ES-I3 (cell line): Measurements from ENCODE around the gene YWHAH.

Source experiments
- H3K36me3 ChIP-seq: 2 replicates; pipeline ENCODE4 v1.6.1; 2013; ENCODE audit warnings: mild to moderate bottlenecking, low read length, control low read depth, moderate library complexity; ENCODE audit not compliant: insufficient read depth
- H3K4me1 ChIP-seq: 2 replicates; pipeline ENCODE4 v1.6.1; 2013; ENCODE audit warnings: mild to moderate bottlenecking, control low read depth, low read length; ENCODE audit not compliant: insufficient read depth
- H3K9ac ChIP-seq: 2 replicates; pipeline ENCODE4 v1.6.1; 2013; ENCODE audit warnings: low read depth, mild to moderate bottlenecking, low read length, moderate library complexity
- H3K9me3 ChIP-seq: 2 replicates; pipeline ENCODE4 v1.6.1; 2013; ENCODE audit warnings: mild to moderate bottlenecking, low read length, moderate library complexity; ENCODE audit not compliant: control insufficient read depth, insufficient read depth

Gene YWHAH

DNA sequence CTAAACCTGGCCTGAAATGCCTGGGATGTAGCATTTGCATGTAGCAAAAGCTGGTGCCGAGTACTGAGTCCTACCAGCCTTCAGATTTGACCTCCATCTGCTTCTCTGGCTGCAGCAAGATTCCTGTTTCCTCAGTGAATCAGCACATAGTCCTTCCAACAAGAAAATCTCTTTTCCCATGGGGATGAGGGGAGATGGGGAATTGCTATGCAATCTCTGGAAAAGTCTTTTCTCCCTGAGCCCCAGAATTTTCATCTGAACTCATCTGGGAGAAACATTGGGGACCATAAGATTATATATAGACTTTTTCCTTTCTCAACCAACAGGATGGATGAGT lies 32.0 kb upstream of the YWHAH start:
- no peaks in the 10 kb centered on the region for H3K9me3 ChIP-seq

GRCh38 chr22:31915586-31915985 lies 28.7 kb upstream of the YWHAH start:
- H3K9ac ChIP-seq, result no peak overlapping the region
- no peaks in the 10 kb centered on the region for H3K9me3 ChIP-seq
- H3K36me3 ChIP-seq, result no peaks in the 10 kb centered on the region
- H3K4me1 ChIP-seq, result peaks cover 3% of the 10 kb centered on the region; the same call in 1 of the 2 replicates

More for the DNA sequence above, 32.0 kb upstream of the YWHAH start:
- H3K9ac ChIP-seq, result no peak overlapping the region
- H3K36me3 ChIP-seq, result no peaks in the 10 kb centered on the region
- no peaks in the 10 kb centered on the region for H3K4me1 ChIP-seq

DNA sequence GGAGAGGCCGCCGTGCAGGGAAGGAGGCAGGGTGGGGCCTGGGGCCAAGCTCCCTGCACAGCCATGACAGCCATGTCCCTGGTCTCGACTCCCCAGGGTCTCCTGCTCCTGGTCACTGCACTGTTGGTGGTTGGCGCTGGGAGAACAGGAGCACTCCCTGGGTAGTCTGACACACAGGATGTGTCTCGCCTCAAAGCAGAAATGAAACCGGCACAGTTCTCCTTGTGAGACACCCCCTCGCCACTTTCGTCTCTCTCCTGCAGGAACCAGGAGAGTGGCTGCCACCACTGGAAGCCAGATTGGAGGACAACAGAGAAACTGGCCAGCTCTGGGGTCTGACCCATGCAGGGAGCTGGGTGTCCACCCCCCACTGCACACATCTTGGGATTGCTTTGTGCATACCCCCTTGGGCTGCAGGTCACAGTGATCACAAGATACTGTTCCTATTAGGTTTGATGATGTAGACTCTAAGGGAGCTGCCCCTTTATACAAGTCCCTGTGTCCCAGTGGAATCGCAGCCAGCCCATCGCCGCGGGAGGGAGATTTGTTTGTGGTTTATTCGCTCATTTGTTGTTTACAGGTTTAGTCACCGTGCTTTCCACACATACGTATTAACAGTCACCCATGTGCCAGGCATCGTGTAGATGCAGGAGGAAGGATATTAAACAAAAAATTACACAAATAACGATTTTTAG lies 27.0 kb upstream of the YWHAH start:
- Histone ChIP-seq H3K4me1 (peaks cover 3% of the 10 kb centered on the region; the same call in 1 of the 2 replicates), H3K36me3 (no peaks in the 10 kb centered on the region), H3K9ac (no peak overlapping the region), H3K9me3 (no peaks in the 10 kb centered on the region)

DNA sequence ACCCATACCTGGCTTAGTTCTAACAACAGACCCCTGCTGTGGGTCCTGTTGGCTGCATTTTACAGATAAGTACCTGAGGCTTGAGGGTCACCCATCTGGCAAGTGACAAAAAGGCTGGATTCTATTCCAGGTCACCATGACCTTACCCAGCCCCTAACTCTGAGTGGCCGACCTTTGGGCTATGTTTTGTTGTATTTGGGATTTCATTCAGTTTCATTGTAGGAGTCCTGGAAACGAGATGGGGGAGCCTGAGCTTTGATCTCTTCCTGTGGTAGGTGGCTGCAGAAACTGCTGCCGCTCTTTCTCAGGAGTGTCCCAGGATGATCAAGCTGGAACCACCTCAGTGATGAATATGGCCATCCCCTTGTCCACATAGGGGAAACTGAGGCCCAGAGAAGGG lies 24.6 kb upstream of the YWHAH start:
- Histone ChIP-seq H3K9ac (no peak overlapping the region), H3K36me3 (no peaks in the 10 kb centered on the region), H3K4me1 (peaks cover 3% of the 10 kb centered on the region; the same call in 1 of the 2 replicates), H3K9me3 (no peaks in the 10 kb centered on the region)

DNA sequence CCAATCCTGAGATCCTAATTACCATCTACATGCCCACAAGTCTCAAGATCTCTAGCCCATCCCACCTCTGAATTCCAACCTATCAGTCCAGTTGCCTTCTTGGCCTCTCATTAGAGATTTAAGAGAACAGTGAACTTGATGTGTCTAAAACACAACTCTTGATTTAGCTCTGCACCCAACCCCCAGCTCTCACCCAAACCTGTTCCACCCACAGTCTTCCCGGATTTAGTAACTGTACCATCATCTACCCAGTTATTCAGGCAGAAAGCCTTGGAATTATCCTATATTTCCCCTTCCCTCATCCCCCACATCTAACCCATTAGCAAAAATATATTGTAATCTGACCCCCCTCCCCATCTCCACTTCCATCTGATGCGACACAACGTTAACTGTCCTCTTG lies 24.0 kb upstream of the YWHAH start:
- no peaks in the 10 kb centered on the region for H3K36me3 ChIP-seq
- no peaks in the 10 kb centered on the region for H3K9me3 ChIP-seq
- no peak overlapping the region for H3K9ac ChIP-seq
- peaks cover 3% of the 10 kb centered on the region; the same call in 1 of the 2 replicates for H3K4me1 ChIP-seq

DNA sequence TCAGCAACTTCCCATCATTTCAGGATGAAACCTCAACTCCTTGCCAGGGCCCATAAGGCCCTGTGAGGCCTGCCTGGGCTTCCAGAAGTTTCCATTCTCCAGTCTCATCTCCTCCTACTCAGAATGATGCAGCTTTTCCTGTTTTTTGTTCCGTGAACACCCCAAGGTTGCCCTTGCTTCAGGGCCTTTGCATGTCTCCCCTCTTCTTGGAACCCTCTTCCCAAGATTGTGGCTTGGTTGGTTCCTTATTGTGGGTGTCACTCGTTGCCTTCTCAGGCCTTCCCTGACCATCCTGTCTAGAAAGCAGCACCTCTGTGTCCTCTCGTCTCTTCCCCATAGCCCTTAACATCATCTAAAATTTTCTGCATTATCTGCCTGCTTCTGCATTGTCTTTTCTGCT lies 23.2 kb upstream of the YWHAH start:
- Histone ChIP-seq H3K36me3 (no peaks in the 10 kb centered on the region), H3K9ac (no peak overlapping the region)

DNA sequence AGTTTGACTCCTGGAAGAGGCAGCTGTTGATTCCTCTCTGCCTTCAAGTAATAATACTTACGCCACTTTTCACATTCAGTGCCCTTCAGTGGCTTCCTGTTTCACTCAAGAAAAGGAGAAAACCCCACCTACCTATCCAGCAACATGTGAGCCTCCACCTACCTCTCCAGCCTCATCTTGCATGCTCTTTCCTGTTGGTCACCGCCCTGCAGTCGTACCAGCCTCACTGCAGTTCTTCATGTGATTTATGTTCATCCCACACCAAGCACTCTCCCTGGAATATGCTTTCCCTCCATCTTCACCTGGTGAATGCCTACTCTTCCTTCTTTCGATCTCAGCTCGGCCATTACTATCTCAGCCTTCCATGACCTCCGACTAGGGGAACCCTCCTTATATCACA lies 21.8 kb upstream of the YWHAH start:
- Histone ChIP-seq H3K9me3 (no peaks in the 10 kb centered on the region), H3K36me3 (no peaks in the 10 kb centered on the region)

More for the DNA sequence above, 23.2 kb upstream of the YWHAH start:
- H3K9me3 ChIP-seq, result no peaks in the 10 kb centered on the region
- peaks cover 3% of the 10 kb centered on the region; the same call in 1 of the 2 replicates for H3K4me1 ChIP-seq

GRCh38 chr22:31923136-31923535 lies 21.2 kb upstream of the YWHAH start:
- Histone ChIP-seq H3K9ac (no peak overlapping the region), H3K9me3 (no peaks in the 10 kb centered on the region), H3K4me1 (peaks cover 3% of the 10 kb centered on the region; the same call in 1 of the 2 replicates), H3K36me3 (no peaks in the 10 kb centered on the region)

More for the DNA sequence above, 21.8 kb upstream of the YWHAH start:
- Histone ChIP-seq H3K9ac (no peak overlapping the region), H3K4me1 (peaks cover 3% of the 10 kb centered on the region; the same call in 1 of the 2 replicates)

GRCh38 chr22:31923747-31924146 lies 20.6 kb upstream of the YWHAH start:
- peaks cover 3% of the 10 kb centered on the region; the same call in 1 of the 2 replicates for H3K4me1 ChIP-seq
- H3K9ac ChIP-seq, result no peak overlapping the region
- no peaks in the 10 kb centered on the region for H3K36me3 ChIP-seq
- H3K9me3 ChIP-seq, result no peaks in the 10 kb centered on the region

DNA sequence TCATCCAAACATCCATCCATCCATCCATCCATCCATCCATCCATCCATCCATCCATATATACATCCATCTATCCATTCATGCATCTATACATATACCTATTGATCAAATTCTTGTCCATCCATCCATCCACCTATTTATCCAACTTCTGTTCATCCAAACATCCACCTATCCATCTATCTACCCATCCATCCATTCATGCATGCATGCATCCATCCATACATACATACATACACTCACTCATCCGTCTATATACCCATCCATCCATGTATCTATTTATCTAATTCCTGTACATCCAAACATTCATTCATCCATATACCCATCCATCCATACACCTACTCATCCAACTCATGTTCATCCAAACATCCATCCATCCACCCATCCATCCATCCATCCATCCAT lies 19.3 kb upstream of the YWHAH start:
- Histone ChIP-seq H3K4me1 (no peaks in the 10 kb centered on the region), H3K9ac (no peak overlapping the region), H3K9me3 (no peaks in the 10 kb centered on the region), H3K36me3 (no peaks in the 10 kb centered on the region)

DNA sequence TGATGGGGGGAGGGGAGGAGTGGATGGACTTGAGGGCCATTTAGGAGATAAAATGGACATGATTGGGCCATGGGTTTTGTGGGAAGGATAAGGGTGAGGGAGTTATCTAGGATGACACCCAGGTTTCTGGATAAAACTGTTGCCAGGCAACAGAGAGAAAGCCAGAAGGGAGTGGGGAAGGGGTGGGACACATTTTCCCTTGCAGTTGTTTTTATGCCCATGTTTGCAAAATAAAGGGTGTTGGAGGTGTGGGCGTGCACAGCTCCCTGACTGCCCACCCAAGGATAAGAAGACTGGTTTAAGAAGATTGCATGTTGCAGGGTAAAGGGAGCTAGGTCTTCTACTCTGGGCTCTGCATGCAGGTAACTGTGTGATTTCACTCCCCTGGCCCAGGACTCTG lies 18.3 kb upstream of the YWHAH start:
- Histone ChIP-seq H3K9ac (no peak overlapping the region), H3K36me3 (no peaks in the 10 kb centered on the region), H3K9me3 (no peaks in the 10 kb centered on the region), H3K4me1 (no peaks in the 10 kb centered on the region)

DNA sequence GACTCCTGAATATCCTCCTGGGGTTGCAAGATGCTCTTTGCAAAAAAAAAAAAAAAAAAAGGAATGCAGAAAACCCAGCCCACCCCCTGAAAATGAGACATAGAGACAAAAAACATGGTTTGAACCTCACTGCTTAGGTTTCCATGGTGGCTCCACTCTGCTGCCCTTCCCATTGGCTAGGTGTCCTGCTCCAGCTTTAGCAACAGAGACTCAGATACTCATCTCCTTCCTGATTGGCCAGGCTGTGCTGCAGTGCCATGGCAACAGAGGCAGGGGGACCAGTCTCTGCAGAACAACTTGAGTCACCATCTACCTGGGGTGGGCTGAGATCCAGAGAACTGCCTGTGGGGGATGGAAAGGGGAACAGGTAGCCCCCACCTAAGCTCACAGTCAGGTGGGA lies 17.4 kb upstream of the YWHAH start:
- no peaks in the 10 kb centered on the region for H3K36me3 ChIP-seq
- H3K4me1 ChIP-seq, result no peaks in the 10 kb centered on the region
- no peaks in the 10 kb centered on the region for H3K9me3 ChIP-seq
- H3K9ac ChIP-seq, result no peak overlapping the region

DNA sequence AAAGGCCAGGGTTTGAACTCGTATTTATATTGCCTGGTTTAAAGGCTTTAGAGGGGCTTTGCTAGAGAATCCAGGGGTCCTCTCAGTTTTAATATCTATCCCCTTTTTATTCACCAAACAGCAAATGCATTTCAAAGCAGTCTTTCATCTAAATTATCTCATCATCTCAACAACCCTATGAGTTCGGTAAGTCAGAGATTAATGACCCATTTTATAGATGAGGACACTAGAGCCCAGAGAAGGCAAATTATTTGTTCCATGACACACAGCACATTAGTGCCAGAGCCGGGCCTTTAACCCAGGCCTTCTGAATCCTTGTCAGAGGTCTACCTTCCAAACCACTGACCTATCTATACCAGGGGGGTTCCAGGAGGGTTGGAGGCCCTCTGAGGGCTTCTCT lies 16.8 kb upstream of the YWHAH start:
- Histone ChIP-seq H3K9me3 (no peaks in the 10 kb centered on the region), H3K36me3 (no peaks in the 10 kb centered on the region), H3K9ac (no peak overlapping the region), H3K4me1 (no peaks in the 10 kb centered on the region)

DNA sequence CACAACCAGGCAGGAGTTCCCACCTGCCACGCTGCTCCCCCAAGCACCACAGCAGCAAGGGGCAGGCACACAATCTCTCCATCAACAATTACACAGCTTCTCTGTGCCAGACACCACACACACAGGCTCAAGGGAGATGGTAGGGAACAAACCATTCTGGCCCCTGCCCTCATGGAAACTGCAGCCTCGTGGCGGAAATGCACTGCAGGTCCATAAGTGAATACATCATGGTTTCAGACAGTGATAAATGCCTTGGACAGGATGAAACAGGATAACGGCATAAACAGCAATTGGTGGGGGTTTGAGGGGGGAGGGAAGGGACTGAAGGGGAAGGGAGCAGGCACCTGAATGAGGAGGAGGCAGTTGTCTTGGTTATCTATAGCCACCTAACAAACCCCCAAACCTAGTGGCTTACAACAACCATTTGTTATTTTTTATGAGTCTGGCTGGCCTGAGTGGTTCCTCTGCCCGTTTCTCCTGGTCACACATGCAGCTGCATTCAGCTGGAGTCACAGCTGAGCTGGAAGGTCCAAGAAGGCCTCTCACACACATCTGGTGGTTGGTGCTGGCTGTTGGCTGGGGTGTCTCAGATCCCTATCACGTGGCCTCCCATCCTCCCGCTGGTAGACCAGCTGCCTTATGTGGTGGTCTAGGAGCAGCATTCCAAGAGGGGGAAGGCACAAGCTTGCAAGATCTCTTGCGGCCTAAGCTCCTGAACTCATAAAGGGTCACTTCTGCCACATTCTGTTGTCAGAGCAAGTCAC lies 15.0 kb upstream of the YWHAH start:
- Histone ChIP-seq H3K36me3 (no peaks in the 10 kb centered on the region), H3K9ac (no peak overlapping the region), H3K9me3 (no peaks in the 10 kb centered on the region), H3K4me1 (no peaks in the 10 kb centered on the region)

DNA sequence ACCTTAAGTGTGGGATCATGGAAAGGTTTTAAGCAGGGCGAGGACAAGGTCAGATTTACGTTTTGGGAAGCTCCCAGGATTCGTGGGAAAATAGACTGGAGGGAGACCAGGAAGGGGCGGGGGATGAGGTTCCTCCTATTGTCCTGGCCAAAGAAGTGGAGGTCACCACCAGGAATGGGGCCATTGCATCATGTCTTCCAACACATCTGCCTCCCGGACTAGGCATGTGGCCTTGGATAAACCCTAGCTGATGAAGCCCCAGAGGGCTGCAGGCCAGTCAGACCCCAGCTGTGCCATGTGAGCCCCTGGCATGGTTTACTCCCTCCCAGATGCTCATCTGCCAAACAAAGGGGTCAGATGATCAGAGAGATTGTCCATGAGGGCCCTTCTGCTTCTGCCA lies 11.5 kb upstream of the YWHAH start:
- no peaks in the 10 kb centered on the region for H3K9me3 ChIP-seq
- no peaks in the 10 kb centered on the region for H3K36me3 ChIP-seq
- H3K9ac ChIP-seq, result no peak overlapping the region
- H3K4me1 ChIP-seq, result peaks cover 9% of the 10 kb centered on the region
